H1 (cell line): ENCODE results near the gene HK1. TPM values are rescaled to one million over a fixed set of nuclear protein-coding genes. Genes with fewer than 3 reads are reported as not detected.

Source experiments
- CTCF ChIA-PET: fragments of 300-600 bp; sonication (Branson Sonifier 250); formaldehyde crosslinking; loops from one replicate; lab custom pipeline; 2021; ENCODE audit not compliant: partially characterized antibody; lab: Charles Lee
- POLR2A ChIA-PET: fragments of 300-600 bp; sonication (Branson Sonifier 250); formaldehyde crosslinking; loops from one replicate; lab custom pipeline; 2021; ENCODE audit warnings: inconsistent platforms; ENCODE audit not compliant: partially characterized antibody; lab: Charles Lee
- DNase-seq, 2 experiments: peaks; one replicate each; pipeline versions ENCODE4 v3.0.0 to v3.0.0-alpha.2; 2010 to 2022; ENCODE audit warnings: low spot score in 2 of 2, low read depth in 1 of 2, mixed read lengths in 1 of 2
- FAIRE-seq: peaks from 2 replicates; lab custom pipeline; 2011; peaks lifted over from hg19 to GRCh38; lab: Jason Lieb, UNC
- H2AFZ ChIP-seq: 2 replicates; pipeline ENCODE4 v1.8.1; 2012; ENCODE audit warnings: low read length, inconsistent platforms
- H2AK5ac ChIP-seq: 2 replicates; pipeline ENCODE4 v1.6.1; 2013; ENCODE audit warnings: low read depth, low read length
- H2BK120ac ChIP-seq: replicated peaks from 2 replicates; pipeline ENCODE3; 2013; ENCODE audit warnings: low read depth, low read length, inconsistent platforms
- H2BK12ac ChIP-seq: 2 replicates; pipeline ENCODE4 v1.6.1; 2013; ENCODE audit warnings: low read depth, low read length
- H2BK15ac ChIP-seq: 2 replicates; pipeline ENCODE4 v1.6.1; 2013; ENCODE audit warnings: low read length
- H2BK20ac ChIP-seq: 2 replicates; pipeline ENCODE4 v1.6.1; 2013; ENCODE audit warnings: low read length
- H2BK5ac ChIP-seq: 2 replicates; pipeline ENCODE4 v1.6.1; 2013; ENCODE audit warnings: low read depth, low read length
- H3K14ac ChIP-seq: 2 replicates; pipeline ENCODE4 v1.6.1; 2013; ENCODE audit warnings: inconsistent platforms; ENCODE audit not compliant: insufficient read length
- H3K18ac ChIP-seq: 2 replicates; pipeline ENCODE4 v1.6.1; 2013; ENCODE audit warnings: low read length; ENCODE audit errors: extremely low read depth
- H3K23ac ChIP-seq: 2 replicates; pipeline ENCODE4 v1.6.1; 2013; ENCODE audit warnings: inconsistent platforms; ENCODE audit not compliant: insufficient read length
- H3K23me2 ChIP-seq: 2 replicates; pipeline ENCODE4 v1.6.1; 2013; ENCODE audit warnings: low read depth, low read length
- H3K27ac ChIP-seq: 2 replicates; pipeline ENCODE4 v1.6.1; 2011; ENCODE audit warnings: low read depth, low read length, inconsistent platforms
- H3K27me3 ChIP-seq, 4 experiments: replicated peaks in 1 of 4; 1 replicate in 1 of 4; 2 replicates in 3 of 4; pipeline versions ENCODE4 v1.6.1 to v1.8.1; 2011 to 2013; ENCODE audit warnings: low read length in 3 of 4, mild to moderate bottlenecking in 3 of 4, inconsistent platforms in 2 of 4, mixed read lengths in 2 of 4, moderate library complexity in 1 of 4; ENCODE audit not compliant: control insufficient read depth in 3 of 4, insufficient read depth in 3 of 4; ENCODE audit errors: extremely low read depth in 1 of 4
- H3K36me3 ChIP-seq, 4 experiments: 2 replicates each; pipeline versions ENCODE4 v1.6.1 to v1.8.1; 2011 to 2013; ENCODE audit warnings: mild to moderate bottlenecking in 4 of 4, low read length in 3 of 4, moderate library complexity in 2 of 4, control low read depth in 1 of 4, inconsistent platforms in 1 of 4; ENCODE audit not compliant: insufficient read depth in 4 of 4, control insufficient read depth in 2 of 4
- H3K4ac ChIP-seq: replicated peaks from 2 replicates; pipeline ENCODE3; 2013; ENCODE audit warnings: low read length, low read depth, mixed read lengths, inconsistent platforms; ENCODE audit not compliant: insufficient read length
- H3K4me1 ChIP-seq, 4 experiments: replicated peaks in 1 of 4; 1 replicate in 1 of 4; 2 replicates in 3 of 4; pipeline versions ENCODE4 v1.6.1 to v1.8.1; 2011 to 2013; ENCODE audit warnings: low read length in 3 of 4, inconsistent platforms in 2 of 4, mixed read lengths in 1 of 4; ENCODE audit not compliant: insufficient read depth in 4 of 4, control insufficient read depth in 3 of 4
- H3K4me2 ChIP-seq, 2 experiments: 2 replicates each; pipeline versions ENCODE4 v1.6.1 to v1.8.1; 2011 to 2013; ENCODE audit warnings: low read depth in 2 of 2, low read length in 2 of 2, control low read depth in 1 of 2, inconsistent platforms in 1 of 2, mild to moderate bottlenecking in 1 of 2; ENCODE audit not compliant: insufficient read depth in 1 of 2
- H3K4me3 ChIP-seq, 4 experiments: fragments of 200-600, 300-600 bp in 1 of 4; sonication (generic), shearing (Covaris generic), sonication (Bioruptor Twin) in 1 of 4; 2 replicates each; pipeline versions ENCODE4 v1.5.1 to v1.8.1; 2011 to 2016; ENCODE audit warnings: low read length in 4 of 4, low read depth in 3 of 4, control low read depth in 2 of 4, inconsistent platforms in 2 of 4, mild to moderate bottlenecking in 2 of 4, mixed read lengths in 1 of 4, moderate library complexity in 1 of 4; ENCODE audit not compliant: insufficient read depth in 2 of 4; ENCODE audit errors: extremely low read depth in 1 of 4
- H3K56ac ChIP-seq: replicated peaks from 2 replicates; pipeline ENCODE3; 2013; ENCODE audit warnings: low read depth, mild to moderate bottlenecking, mixed read lengths, low read length, inconsistent platforms; ENCODE audit not compliant: insufficient read length
- H3K79me1 ChIP-seq: 2 replicates; pipeline ENCODE4 v1.6.1; 2013; ENCODE audit warnings: low read depth, low read length, control low read depth
- H3K79me2 ChIP-seq, 2 experiments: 2 replicates each; pipeline versions ENCODE4 v1.6.1 to v1.8.1; 2012 to 2013; ENCODE audit warnings: low read length in 2 of 2, mild to moderate bottlenecking in 2 of 2, inconsistent platforms in 1 of 2; ENCODE audit not compliant: insufficient read depth in 2 of 2, control insufficient read depth in 1 of 2
- H3K9ac ChIP-seq, 4 experiments: replicated peaks in 1 of 4; 1 replicate in 1 of 4; 2 replicates in 3 of 4; pipeline versions ENCODE4 v1.6.1 to v1.8.1; 2011 to 2013; ENCODE audit warnings: low read depth in 3 of 4, low read length in 3 of 4, control low read depth in 2 of 4, mild to moderate bottlenecking in 2 of 4, moderate library complexity in 2 of 4, inconsistent platforms in 1 of 4; ENCODE audit errors: extremely low read depth in 1 of 4
- H3K9me3 ChIP-seq, 2 experiments: 2 replicates each; pipeline versions ENCODE4 v1.6.1 to v1.8.1; 2012 to 2013; ENCODE audit warnings: mild to moderate bottlenecking in 2 of 2, moderate library complexity in 2 of 2, control low read depth in 1 of 2, inconsistent platforms in 1 of 2, low read depth in 1 of 2, low read length in 1 of 2, mixed read lengths in 1 of 2; ENCODE audit not compliant: insufficient read depth in 2 of 2
- H4K20me1 ChIP-seq, 2 experiments: replicated peaks in 1 of 2; 2 replicates each; pipeline versions ENCODE3 to v1.8.1; 2011 to 2013; ENCODE audit warnings: inconsistent platforms in 2 of 2, low read length in 2 of 2, mild to moderate bottlenecking in 1 of 2; ENCODE audit not compliant: insufficient read depth in 2 of 2, control insufficient read depth in 1 of 2
- H4K5ac ChIP-seq: 2 replicates; pipeline ENCODE4 v1.6.1; 2013; ENCODE audit warnings: low read length, low read depth, mixed read lengths, inconsistent platforms; ENCODE audit not compliant: insufficient read length
- H4K8ac ChIP-seq: 2 replicates; pipeline ENCODE4 v1.8.0; 2013; ENCODE audit warnings: mild to moderate bottlenecking, moderate library complexity, low read length, inconsistent platforms; ENCODE audit not compliant: insufficient read depth; ENCODE audit errors: extremely low read depth
- H4K91ac ChIP-seq: replicated peaks from 2 replicates; pipeline ENCODE3; 2013; ENCODE audit warnings: low read length, mixed read lengths, inconsistent platforms; ENCODE audit not compliant: insufficient read length
- E2F6 ChIP-seq: IDR thresholded peaks from 2 replicates; pipeline ENCODE4 v1.6.1; 2012; ENCODE audit warnings: inconsistent platforms
- EGR1 ChIP-seq: IDR thresholded peaks from 2 replicates; pipeline ENCODE4 v1.6.1; 2011; ENCODE audit warnings: low read depth, low read length, borderline replicate concordance
- FOSL1 ChIP-seq: IDR thresholded peaks from 2 replicates; pipeline ENCODE4 v1.6.1; 2011; ENCODE audit warnings: mild to moderate bottlenecking, low read depth, low read length, moderate library complexity; ENCODE audit not compliant: insufficient read depth
- KDM1A ChIP-seq: fragments of 200-600, 300-600 bp; sonication (generic); IDR thresholded peaks from 2 replicates; pipeline ENCODE4 v1.7.1; 2016; ENCODE audit warnings: mild to moderate bottlenecking, low read length, borderline replicate concordance
- MAFK ChIP-seq: IDR thresholded peaks from 2 replicates; pipeline ENCODE4 v1.6.1; 2012; ENCODE audit warnings: low read depth, mild to moderate bottlenecking, improper control_type of control experiment, low read length
- POLR2AphosphoS5 ChIP-seq: IDR thresholded peaks from 2 replicates; pipeline ENCODE4 v1.6.1; 2011; ENCODE audit warnings: low read depth, low read length
- RXRA ChIP-seq: IDR thresholded peaks from 2 replicates; pipeline ENCODE4 v1.6.1; 2011; ENCODE audit warnings: low read depth, mild to moderate bottlenecking, low read length, moderate library complexity; ENCODE audit not compliant: insufficient read depth
- SP4 ChIP-seq: IDR thresholded peaks from 2 replicates; pipeline ENCODE4 v1.6.1; 2012; ENCODE audit warnings: low read length, inconsistent platforms
- ZNF274 ChIP-seq: IDR thresholded peaks from 2 replicates; pipeline ENCODE4 v1.7.0; 2012; ENCODE audit warnings: low read length, borderline replicate concordance; ENCODE audit errors: extremely low read depth
- WGBS, 2 experiments: shearing (Covaris generic) in 1 of 2; methylation state at CpG; one replicate each; pipeline versions ENCODE4 v1.1.6 to v1.1.7; 2013 to 2015; ENCODE audit warnings: low lambda C conversion rate in 2 of 2, mixed read lengths in 2 of 2, inconsistent platforms in 1 of 2, low coverage in 1 of 2, missing lambda C conversion rate in 1 of 2; ENCODE audit not compliant: insufficient replicate concordance in 2 of 2, insufficient coverage in 1 of 2, insufficient read length in 1 of 2; ENCODE audit errors: extremely low coverage in 1 of 2, missing lambda C conversion rate in 1 of 2; 5-methylcytosine and 5-hydroxymethylcytosine counted together
- polyA plus RNA-seq, 7 experiments: library from polyadenylated mRNA; depleted of rRNA in 3 of 7; stranded (reverse) in 5 of 7; unstranded in 2 of 7; fragments of >200 nt in 5 of 7; fragments of 200-250 nt in 2 of 7; gene quantifications; 1 replicate in 5 of 7; 2 replicates in 1 of 7; 4 replicates in 1 of 7; pipeline versions ENCODE4 v1.2.1 to v1.2.3, GENCODE V29; 2011 to 2013; ENCODE audit warnings: missing spikeins in 2 of 7, mixed read lengths in 2 of 7
- total RNA-seq: library from RNA; stranded (reverse); fragmentation: NEBNext Ultra II Directional; extraction: Animal tissue kit (Norgen Biotek cat#: 25700); gene quantifications from 2 replicates; pipeline ENCODE4 v1.2.1, GENCODE V29; 2021

The HK1 gene
- total and polyA plus RNA-seq, 2 of the 8 experiments (the other 6 are each of a cell fraction or from before 2014, with no cell fraction given), result 55.8 to 247 TPM

GRCh38 chr10:69417542-69417941 is 139.2 kb downstream of the HK1 start:
- DNase-seq (no peak), FAIRE-seq (no peak)
- Histone ChIP-seq H4K91ac (no peak overlapping the region), H3K4me3 (no peak overlapping the region), H4K5ac (no peak overlapping the region), H2BK12ac (no peak overlapping the region), H3K9me3 (no peaks in the 10 kb centered on the region), H3K27ac (no peak overlapping the region), H3K4me1 (no peaks in the 10 kb centered on the region; a peak in 2 of 7 replicates), H3K79me2 (no peaks in the 10 kb centered on the region), H2BK15ac (no peak overlapping the region)
- CTCF ChIA-PET, result interaction anchor here (1.0 to 4.3 kb wide), 9 partner anchors 10 to 239 kb away, joined by 3 to 18 read pairs (median 4); partner anchors contain the start of gene TSPAN15
- no peak for TF ChIP-seq ZNF274
- TF ChIP-seq KDM1A, result no peak
- no peak for TF ChIP-seq POLR2AphosphoS5
- no peak for TF ChIP-seq E2F6
- TF ChIP-seq EGR1, result no peak
- TF ChIP-seq SP4, result no peak
- TF ChIP-seq RXRA, result no peak
- TF ChIP-seq MAFK, result no peak
- no peak for TF ChIP-seq FOSL1
- TF ChIP-seq, all 59 proteins: peak for 0
- no peak overlapping the region for H2BK120ac ChIP-seq
- H3K79me1 ChIP-seq, result no peaks in the 10 kb centered on the region
- no peak overlapping the region for H3K18ac ChIP-seq
- no peak overlapping the region for H3K9ac ChIP-seq
- no peak overlapping the region for H3K56ac ChIP-seq
- no peak overlapping the region; the same call in 1 of the 2 replicates for H4K8ac ChIP-seq
- no peak overlapping the region for H3K4ac ChIP-seq
- H2AFZ ChIP-seq, result no peak overlapping the region
- no peak overlapping the region for H2BK5ac ChIP-seq
- POLR2A ChIA-PET, result interaction anchor here (0.5 kb wide), 1 partner anchor 50 kb away, joined by 3 read pairs; no protein-coding TSS in a partner anchor
- no peak overlapping the region for H2AK5ac ChIP-seq
- no peak overlapping the region for H3K4me2 ChIP-seq
- H3K27me3 ChIP-seq, result no peaks in the 10 kb centered on the region
- no peaks in the 10 kb centered on the region for H4K20me1 ChIP-seq
- H3K23me2 ChIP-seq, result no peaks in the 10 kb centered on the region
- 88% methylated on average over 11 of the region's 11 CpGs; no CpG with 5 or more reads in 1 of the 2 experiments for WGBS, 2 experiments
- H3K14ac ChIP-seq, result no peak overlapping the region
- no peak overlapping the region for H3K23ac ChIP-seq
- no peak overlapping the region for H2BK20ac ChIP-seq
- no peaks in the 10 kb centered on the region for H3K36me3 ChIP-seq
